Endothelial cell of umbilical vein (primary cell): Measurements from ENCODE around the gene LRRC72. TPM values are rescaled to one million over a fixed set of nuclear protein-coding genes. Genes with fewer than 3 reads are reported as not detected.
"Not testable (repeated sequence)": the region's sequence is repeated elsewhere in the genome, so short reads cannot be mapped to it uniquely, and the experiment has no call there.

ENCODE experiments used
- BruUV-seq: library from RNA; stranded (reverse); fragments of 400-500 nt; replicated peaks from 2 replicates; lab custom pipeline; 2021; lab: Mats Ljungman, UMichigan
- CTCF ChIA-PET: fragments of 300-600, 350-600 bp; sonication (Branson Sonifier 250); formaldehyde crosslinking; loops from one replicate; lab custom pipeline; 2021; ENCODE audit warnings: antibody characterized with exemption, inconsistent platforms; lab: Charles Lee
- POLR2A ChIA-PET: fragments of 300-600, 350-600 bp; sonication (Branson Sonifier 250); formaldehyde crosslinking; loops from one replicate; lab custom pipeline; 2021; ENCODE audit warnings: antibody characterized with exemption, inconsistent platforms; lab: Charles Lee
- DNase-seq: peaks from one replicate; pipeline ENCODE4 v3.0.0-alpha.2; 2011; ENCODE audit warnings: low read depth, low spot score
- FAIRE-seq: peaks from 2 replicates; lab custom pipeline; 2011; peaks lifted over from hg19 to GRCh38; lab: Jason Lieb, UNC
- H2AFZ ChIP-seq: 2 replicates; pipeline ENCODE4 v1.6.0; 2012; ENCODE audit warnings: low read depth, low read length, control low read depth, inconsistent platforms
- H3K27ac ChIP-seq: 2 replicates; pipeline ENCODE4 v1.5.1; 2011; ENCODE audit warnings: low read depth, mild to moderate bottlenecking, control low read depth, low read length, moderate library complexity; ENCODE audit not compliant: insufficient read depth
- H3K27me3 ChIP-seq, 2 experiments: 2 replicates each; pipeline versions ENCODE4 v1.6.0 to v1.6.1; 2011; ENCODE audit warnings: low read length in 2 of 2, mixed read lengths in 1 of 2; ENCODE audit not compliant: control insufficient read depth in 2 of 2, insufficient read depth in 2 of 2
- H3K36me3 ChIP-seq, 2 experiments: 2 replicates in 1 of 2; 3 replicates in 1 of 2; pipeline ENCODE4 v1.5.1; 2011; ENCODE audit warnings: low read length in 2 of 2, mild to moderate bottlenecking in 1 of 2, moderate library complexity in 1 of 2; ENCODE audit not compliant: control insufficient read depth in 2 of 2, insufficient read depth in 2 of 2; ENCODE audit errors: extremely low read depth in 1 of 2
- H3K4me1 ChIP-seq: 3 replicates; pipeline ENCODE4 v1.5.1; 2011; ENCODE audit warnings: mild to moderate bottlenecking, low read length; ENCODE audit not compliant: control insufficient read depth, insufficient read depth; ENCODE audit errors: extremely low read depth
- H3K4me2 ChIP-seq: 2 replicates; pipeline ENCODE4 v1.6.1; 2011; ENCODE audit warnings: low read length, control low read depth, mixed read lengths; ENCODE audit not compliant: insufficient read depth
- H3K4me3 ChIP-seq, 3 experiments: fragments of 200-600 bp in 1 of 3; sonication (generic), shearing (Covaris generic) in 1 of 3; replicated peaks in 1 of 3; 2 replicates each; pipeline ENCODE4 v1.5.1; 2011 to 2016; ENCODE audit warnings: control low read depth in 3 of 3, low read length in 3 of 3, mild to moderate bottlenecking in 2 of 3, inconsistent platforms in 1 of 3, low read depth in 1 of 3, moderate library complexity in 1 of 3; ENCODE audit not compliant: insufficient read depth in 1 of 3
- H3K79me2 ChIP-seq: 2 replicates; pipeline ENCODE4 v1.6.0; 2012; ENCODE audit warnings: low read length, inconsistent platforms; ENCODE audit not compliant: control insufficient read depth, insufficient read depth
- H3K9ac ChIP-seq: replicated peaks from 2 replicates; pipeline ENCODE3; 2011; ENCODE audit warnings: low read length, control low read depth; ENCODE audit not compliant: insufficient read depth; ENCODE audit errors: extremely low read depth
- H3K9me1 ChIP-seq: replicated peaks from 3 replicates; pipeline ENCODE4 v1.6.0; 2011; ENCODE audit warnings: mild to moderate bottlenecking, low read length; ENCODE audit not compliant: control insufficient read depth, insufficient read depth; ENCODE audit errors: extremely low read depth
- H3K9me3 ChIP-seq: replicated peaks from 2 replicates; pipeline ENCODE4 v1.5.1; 2012; ENCODE audit warnings: low read length, inconsistent platforms; ENCODE audit not compliant: control insufficient read depth, insufficient read depth
- H4K20me1 ChIP-seq: replicated peaks from 2 replicates; pipeline ENCODE3; 2011; ENCODE audit warnings: mild to moderate bottlenecking, low read length; ENCODE audit not compliant: control insufficient read depth, insufficient read depth; ENCODE audit errors: extremely low read depth
- EZH2 ChIP-seq: IDR thresholded peaks from 2 replicates; pipeline ENCODE4 v1.6.1; 2012; ENCODE audit warnings: borderline replicate concordance, low read depth, mild to moderate bottlenecking, moderate library complexity, low read length, inconsistent platforms; ENCODE audit not compliant: severe bottlenecking
- FOS ChIP-seq: IDR thresholded peaks from 2 replicates; pipeline ENCODE4 v1.6.1; 2011; ENCODE audit warnings: mild to moderate bottlenecking, low read length, moderate library complexity, borderline replicate concordance; ENCODE audit not compliant: insufficient read depth
- GATA2 ChIP-seq: IDR thresholded peaks from 2 replicates; pipeline ENCODE4 v1.7.0; 2011; ENCODE audit warnings: low read depth, mild to moderate bottlenecking, moderate library complexity, mixed read lengths, low read length; ENCODE audit not compliant: insufficient read length, insufficient read depth
- JUN ChIP-seq: IDR thresholded peaks from 2 replicates; pipeline ENCODE4 v1.6.1; 2011; ENCODE audit warnings: borderline replicate concordance, low read depth; ENCODE audit not compliant: insufficient read length, insufficient read depth
- MYC ChIP-seq: IDR thresholded peaks from one replicate; pipeline ENCODE4 v1.6.1; 2011; ENCODE audit warnings: mild to moderate bottlenecking, low read depth, low read length
- POLR2A ChIP-seq: IDR thresholded peaks from 2 replicates; pipeline ENCODE4 v1.6.1; 2012; ENCODE audit warnings: low read depth, mild to moderate bottlenecking, control low read depth, low read length
- POLR2AphosphoS5 ChIP-seq: IDR thresholded peaks from 2 replicates; pipeline ENCODE4 v1.6.1; 2012; ENCODE audit warnings: low read depth, mild to moderate bottlenecking, control low read depth, low read length, moderate library complexity; ENCODE audit not compliant: insufficient read depth
- dilution Hi-C: fragments of 300-500 bp; cut with MboI; formaldehyde crosslinking; loops from one replicate; pipeline ENCODE4 v1.15.0; 2019; ENCODE audit warnings: low sequenced_read_pairs; ENCODE audit not compliant: extremely low pct_ligation_motif_present
- intact Hi-C: fragments of 100-400 bp; cut with micrococcal nuclease; formaldehyde crosslinking; loops from one replicate; pipeline ENCODE4 v1.10.0; 2022
- polyA plus RNA-seq, 4 experiments: library from polyadenylated mRNA; depleted of rRNA in 3 of 4; stranded (reverse) in 3 of 4; unstranded in 1 of 4; fragments of >200 nt; gene quantifications; 2 replicates each; pipeline versions ENCODE4 v1.2.1 to v1.2.3, GENCODE V29; 2011 to 2012; ENCODE audit warnings: missing spikeins in 1 of 4
- total RNA-seq: library from RNA; stranded (reverse); gene quantifications from 2 replicates; pipeline ENCODE4 v1.2.3, GENCODE V29; 2021
- TF ChIP-seq, protein P1 (sequence below), 2 donors: IDR thresholded peaks; 1 replicate in 1 of 2; 2 replicates in 1 of 2; pipeline ENCODE4 v1.5.1; 2011; ENCODE audit warnings: low read length in 2 of 2, mild to moderate bottlenecking in 2 of 2, moderate library complexity in 2 of 2, control low read depth in 1 of 2, inconsistent platforms in 1 of 2, low read depth in 1 of 2; ENCODE audit not compliant: insufficient read depth in 1 of 2; ENCODE audit errors: extremely low read depth in 1 of 2
- TF ChIP-seq, protein P2 (sequence below): IDR thresholded peaks from 2 replicates; pipeline ENCODE4 v1.6.1; 2011; ENCODE audit not compliant: insufficient read depth, insufficient read length

The LRRC72 gene
- total and polyA plus RNA-seq, 2 donors (not counting 3 experiments of a cell fraction or from before 2014, with no cell fraction given): not detected

DNA sequence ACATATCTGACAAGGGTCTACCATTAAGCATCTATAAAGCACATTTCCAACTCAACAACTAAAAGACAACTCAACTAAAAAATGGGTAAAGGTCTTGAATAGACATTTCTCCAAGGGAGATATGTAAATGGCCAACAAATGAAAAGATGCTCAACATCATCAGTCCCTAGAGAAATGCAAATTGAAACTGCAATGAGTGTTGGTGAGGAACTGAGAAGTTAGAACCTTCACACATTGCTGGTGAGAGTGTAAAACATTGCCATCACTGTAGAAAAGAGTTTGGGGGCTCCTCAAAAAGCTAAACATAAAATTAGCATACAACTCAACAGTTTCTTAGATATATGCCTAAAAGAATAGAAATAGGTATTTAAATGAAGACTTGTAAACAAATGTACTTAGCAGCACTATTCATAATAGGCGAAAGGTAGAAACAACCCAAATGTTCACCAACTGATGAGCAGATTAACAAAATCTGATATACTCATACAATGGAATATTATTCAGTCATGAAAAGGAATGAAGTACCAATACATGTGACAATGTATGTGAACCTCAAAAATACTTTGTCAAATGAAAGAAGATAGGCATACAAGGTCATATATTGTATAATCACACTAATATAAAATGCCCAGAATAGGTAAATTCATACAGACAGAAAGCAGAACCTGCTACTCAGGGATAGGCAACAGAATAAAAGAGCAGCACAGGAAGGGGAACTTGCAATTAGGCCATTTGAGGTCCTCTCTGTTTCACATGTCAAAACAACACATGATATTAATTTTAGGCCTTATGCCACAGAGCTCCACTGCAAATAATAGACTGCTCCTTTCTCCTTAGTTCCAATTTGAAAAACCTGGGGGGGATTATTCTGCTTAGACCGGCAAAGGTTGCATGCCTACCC is 10.6 kb upstream of the LRRC72 start:
- no peak for TF ChIP-seq POLR2A
- TF ChIP-seq EZH2: no peak
- no peak for TF ChIP-seq FOS
- no peak for TF ChIP-seq POLR2AphosphoS5
- TF ChIP-seq JUN: no peak
- TF ChIP-seq, protein P1, sequence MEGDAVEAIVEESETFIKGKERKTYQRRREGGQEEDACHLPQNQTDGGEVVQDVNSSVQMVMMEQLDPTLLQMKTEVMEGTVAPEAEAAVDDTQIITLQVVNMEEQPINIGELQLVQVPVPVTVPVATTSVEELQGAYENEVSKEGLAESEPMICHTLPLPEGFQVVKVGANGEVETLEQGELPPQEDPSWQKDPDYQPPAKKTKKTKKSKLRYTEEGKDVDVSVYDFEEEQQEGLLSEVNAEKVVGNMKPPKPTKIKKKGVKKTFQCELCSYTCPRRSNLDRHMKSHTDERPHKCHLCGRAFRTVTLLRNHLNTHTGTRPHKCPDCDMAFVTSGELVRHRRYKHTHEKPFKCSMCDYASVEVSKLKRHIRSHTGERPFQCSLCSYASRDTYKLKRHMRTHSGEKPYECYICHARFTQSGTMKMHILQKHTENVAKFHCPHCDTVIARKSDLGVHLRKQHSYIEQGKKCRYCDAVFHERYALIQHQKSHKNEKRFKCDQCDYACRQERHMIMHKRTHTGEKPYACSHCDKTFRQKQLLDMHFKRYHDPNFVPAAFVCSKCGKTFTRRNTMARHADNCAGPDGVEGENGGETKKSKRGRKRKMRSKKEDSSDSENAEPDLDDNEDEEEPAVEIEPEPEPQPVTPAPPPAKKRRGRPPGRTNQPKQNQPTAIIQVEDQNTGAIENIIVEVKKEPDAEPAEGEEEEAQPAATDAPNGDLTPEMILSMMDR (IDR thresholded peaks at IDR 0.05; ENCODE audit: extremely low read depth in 1 of 2, insufficient read depth in 1 of 2, low read depth in 1 of 2, low read length in 2 of 2): no peak
- TF ChIP-seq GATA2: no peak
- TF ChIP-seq, protein P2, sequence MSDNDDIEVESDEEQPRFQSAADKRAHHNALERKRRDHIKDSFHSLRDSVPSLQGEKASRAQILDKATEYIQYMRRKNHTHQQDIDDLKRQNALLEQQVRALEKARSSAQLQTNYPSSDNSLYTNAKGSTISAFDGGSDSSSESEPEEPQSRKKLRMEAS: no peak
- no peak for TF ChIP-seq MYC

DNA sequence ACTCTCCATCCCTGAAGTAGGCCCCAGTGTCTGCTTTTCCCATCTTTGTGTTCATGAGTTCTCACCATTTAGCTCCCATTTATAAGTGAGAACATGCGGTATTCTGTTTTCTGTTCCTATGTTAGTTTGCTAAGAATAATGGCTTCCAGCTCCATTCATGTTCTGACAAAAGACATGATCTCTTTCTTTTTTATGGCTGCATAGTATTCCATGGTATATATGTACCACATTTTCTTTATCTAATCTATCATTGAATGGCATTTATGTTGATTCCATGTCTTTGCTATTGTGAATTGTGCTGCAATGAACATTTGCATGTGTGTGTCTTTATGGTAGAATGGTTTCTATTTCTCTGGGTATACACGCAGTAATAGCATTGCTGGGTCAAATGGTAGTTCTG is 6.6 kb upstream of the LRRC72 start:
- H3K4me1 ChIP-seq, H2AFZ ChIP-seq, H3K4me2 ChIP-seq, H3K9me1 ChIP-seq, FAIRE-seq, POLR2A ChIA-PET, dilution Hi-C loops, H3K27me3 ChIP-seq, H3K9me3 ChIP-seq, H3K9ac ChIP-seq, H3K36me3 ChIP-seq, intact Hi-C loops, BruUV-seq, H3K27ac ChIP-seq, H3K4me3 ChIP-seq, CTCF ChIA-PET, H3K79me2 ChIP-seq, H4K20me1 ChIP-seq, DNase-seq: not testable (repeated sequence)

More for the DNA sequence above, 10.6 kb upstream of the LRRC72 start:
- ChIA-PET CTCF (no interaction called here), POLR2A (no interaction called here)
- FAIRE-seq (no peak), DNase-seq (no peak)
- H3K27me3 ChIP-seq: no peaks in the 10 kb centered on the region
- H3K4me3 ChIP-seq: no peak overlapping the region
- no peaks in the 10 kb centered on the region for H4K20me1 ChIP-seq
- H3K79me2 ChIP-seq: no peaks in the 10 kb centered on the region
- dilution Hi-C loops (no loop called here), intact Hi-C loops (no loop called here)
- H3K9ac ChIP-seq: no peak overlapping the region
- BruUV-seq: no TSS peak
- no peaks in the 10 kb centered on the region for H3K9me1 ChIP-seq
- H2AFZ ChIP-seq: no peak overlapping the region
- H3K36me3 ChIP-seq: no peaks in the 10 kb centered on the region
- H3K9me3 ChIP-seq: no peaks in the 10 kb centered on the region
- no peak overlapping the region for H3K4me2 ChIP-seq
- H3K27ac ChIP-seq: no peak overlapping the region
- H3K4me1 ChIP-seq: no peaks in the 10 kb centered on the region
